HG03521 (cell line): ENCODE measurements around the gene C3AR1.
A peak's percentile ranks its signal among the peaks of the same experiment; 100 is the strongest.
"Not testable (repeated sequence)": the region's sequence is repeated elsewhere in the genome, so short reads cannot be mapped to it uniquely, and the experiment has no call there.

ENCODE experiments used
- ATAC-seq: cut with Tn5 transposase; IDR thresholded peaks from one replicate; pipeline ENCODE4 v1.9.1; 2021; ENCODE audit warnings: mild to moderate bottlenecking, moderate library complexity; ENCODE audit not compliant: unreplicated experiment

The C3AR1 gene

DNA sequence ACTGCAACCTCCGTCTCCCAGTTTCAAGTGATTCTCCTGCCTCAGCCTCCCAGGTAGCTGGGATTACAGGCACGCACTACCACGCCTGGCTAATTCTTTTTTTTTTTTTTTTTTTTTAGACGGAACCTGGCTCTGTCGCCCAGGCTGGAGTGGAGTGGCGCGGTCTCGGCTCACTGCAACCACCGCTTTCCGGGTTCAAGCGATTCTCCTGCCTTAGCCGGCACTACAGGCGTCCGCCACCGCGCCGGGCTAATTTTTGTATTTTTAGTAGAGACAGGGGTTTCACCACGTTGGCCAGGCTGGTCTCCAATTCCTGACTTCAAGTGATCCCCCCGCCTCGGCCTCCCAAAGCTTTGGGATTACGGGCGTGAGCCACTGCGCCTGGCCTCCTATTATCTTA lies 35.1 kb downstream of the C3AR1 start:
- ATAC-seq, result not testable (repeated sequence)

DNA sequence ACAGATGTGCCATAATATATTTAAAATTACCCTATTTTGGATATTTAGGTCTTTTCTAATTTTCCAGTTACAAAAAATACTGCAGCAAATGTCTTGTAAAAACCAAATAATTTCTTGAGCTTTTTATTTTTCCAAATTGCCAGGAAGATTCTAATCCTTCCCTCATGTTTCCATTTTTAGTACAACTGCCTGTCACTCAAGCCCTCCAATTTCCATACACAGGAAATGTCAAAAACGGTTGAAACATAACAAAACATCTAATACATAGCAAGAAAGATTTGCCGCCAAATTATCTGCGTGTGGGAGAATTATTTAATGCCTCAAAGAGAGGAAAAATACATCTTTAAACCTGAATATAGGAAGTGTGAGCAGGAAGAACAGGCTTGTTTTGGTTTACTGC lies 36.0 kb downstream of the C3AR1 start:
- no peak for ATAC-seq

- no peak for ATAC-seq
Measured at GRCh38 chr12:8028267-8028666, 37.9 kb downstream of the C3AR1 start.

DNA sequence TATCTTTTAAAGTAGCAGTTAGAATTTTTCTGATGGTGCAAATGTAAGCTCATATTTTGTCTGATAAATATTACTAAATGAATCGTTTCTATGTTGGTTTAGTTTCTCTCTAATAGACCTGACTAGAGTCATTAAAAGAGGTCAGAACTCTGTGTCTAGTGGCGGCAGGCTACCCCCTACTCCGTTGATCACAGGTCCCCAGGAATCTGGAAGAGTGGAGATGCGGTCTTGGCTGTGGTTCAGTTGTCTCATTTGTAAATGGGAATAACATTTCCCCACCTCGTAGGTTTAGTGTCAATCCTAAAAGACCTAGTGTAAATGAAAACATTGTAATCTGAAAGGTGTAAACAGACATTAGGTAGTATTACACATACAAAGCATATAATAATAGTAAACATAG lies 38.3 kb downstream of the C3AR1 start:
- no peak for ATAC-seq

GRCh38 chr12:8026291-8026900 lies 39.8 kb downstream of the C3AR1 start:
- peak; percentile 99 for ATAC-seq

GRCh38 chr12:8018666-8019581 lies 47.2 kb downstream of the C3AR1 start:
- no peak for ATAC-seq

DNA sequence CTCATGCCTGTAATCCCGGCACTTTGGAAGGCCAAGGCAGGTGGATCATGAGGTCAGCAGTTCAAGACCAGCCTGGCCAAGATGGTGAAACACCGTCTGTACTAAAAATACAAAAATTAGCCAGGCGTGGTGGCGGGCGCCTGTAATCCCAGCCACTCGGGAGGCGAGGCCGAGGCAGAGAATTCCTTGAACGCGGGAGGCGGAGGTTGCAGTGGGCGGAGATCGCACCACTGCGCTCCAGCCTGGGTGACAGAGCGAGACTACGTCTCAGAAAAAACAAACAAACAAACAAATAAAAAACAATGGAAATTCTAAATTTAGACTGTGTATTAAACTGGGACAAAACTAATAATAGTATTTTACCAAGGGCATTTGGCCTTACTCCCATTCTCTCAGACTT lies 47.9 kb downstream of the C3AR1 start:
- not testable (repeated sequence) for ATAC-seq

DNA sequence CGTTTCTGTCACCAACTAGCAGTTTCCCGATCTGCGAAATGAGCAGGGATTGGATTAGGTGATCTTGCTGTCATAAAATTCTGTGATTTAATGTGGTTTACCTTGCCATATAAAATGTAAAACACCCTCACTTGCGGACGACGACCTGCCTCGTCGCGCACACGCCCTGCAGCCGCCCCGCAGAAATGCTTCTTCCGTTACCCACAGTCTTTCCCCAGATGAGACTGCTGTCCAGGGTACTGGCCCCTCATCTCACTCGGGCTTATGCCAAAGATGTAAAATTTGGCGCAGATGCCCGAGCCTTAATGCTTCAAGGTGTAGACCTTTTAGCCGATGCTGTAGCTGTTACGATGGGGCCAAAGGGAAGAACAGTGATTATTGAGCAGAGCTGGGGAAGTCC lies 51.3 kb downstream of the C3AR1 start:
- no peak for ATAC-seq

DNA sequence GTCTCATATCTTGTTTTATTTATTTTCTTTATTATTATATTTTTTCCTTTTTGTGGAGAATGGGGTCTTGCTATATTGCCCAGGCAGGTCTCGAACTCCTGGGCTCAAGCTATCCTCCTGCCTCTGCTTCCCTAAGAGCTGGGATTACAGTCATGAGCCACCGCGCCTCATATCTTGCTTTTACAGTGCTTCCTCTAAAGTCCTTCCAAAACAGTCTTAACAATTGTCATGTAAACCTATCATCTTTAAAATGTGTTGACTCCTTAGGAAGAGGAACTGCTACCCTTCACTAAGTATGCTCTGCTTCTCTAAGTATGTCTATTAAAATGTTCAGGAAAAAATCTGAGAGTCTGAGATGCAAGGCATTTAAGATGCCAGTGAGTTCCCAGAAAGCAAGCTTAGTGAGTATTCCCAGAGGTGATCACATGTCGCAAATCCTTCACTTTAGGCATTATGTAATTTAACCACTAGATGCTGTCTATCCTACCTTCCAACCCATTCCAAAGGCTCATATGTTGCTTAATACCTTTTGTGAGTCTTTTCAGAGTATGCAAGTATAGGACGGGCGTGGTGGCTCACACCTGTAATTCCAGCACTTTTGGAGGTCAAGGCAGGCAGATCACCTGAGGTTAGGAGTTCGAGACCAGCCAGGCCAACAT lies 53.4 kb downstream of the C3AR1 start:
- ATAC-seq, result no peak

GRCh38 chr12:8011331-8011730 lies 54.8 kb downstream of the C3AR1 start:
- no peak for ATAC-seq
